ENCODE results near the gene RAB22A.

- no peak for TF ChIP-seq POLR2A (IDR thresholded peaks at IDR 0.05; ENCODE audit: low read depth, low read length)
- TF ChIP-seq, protein P1, sequence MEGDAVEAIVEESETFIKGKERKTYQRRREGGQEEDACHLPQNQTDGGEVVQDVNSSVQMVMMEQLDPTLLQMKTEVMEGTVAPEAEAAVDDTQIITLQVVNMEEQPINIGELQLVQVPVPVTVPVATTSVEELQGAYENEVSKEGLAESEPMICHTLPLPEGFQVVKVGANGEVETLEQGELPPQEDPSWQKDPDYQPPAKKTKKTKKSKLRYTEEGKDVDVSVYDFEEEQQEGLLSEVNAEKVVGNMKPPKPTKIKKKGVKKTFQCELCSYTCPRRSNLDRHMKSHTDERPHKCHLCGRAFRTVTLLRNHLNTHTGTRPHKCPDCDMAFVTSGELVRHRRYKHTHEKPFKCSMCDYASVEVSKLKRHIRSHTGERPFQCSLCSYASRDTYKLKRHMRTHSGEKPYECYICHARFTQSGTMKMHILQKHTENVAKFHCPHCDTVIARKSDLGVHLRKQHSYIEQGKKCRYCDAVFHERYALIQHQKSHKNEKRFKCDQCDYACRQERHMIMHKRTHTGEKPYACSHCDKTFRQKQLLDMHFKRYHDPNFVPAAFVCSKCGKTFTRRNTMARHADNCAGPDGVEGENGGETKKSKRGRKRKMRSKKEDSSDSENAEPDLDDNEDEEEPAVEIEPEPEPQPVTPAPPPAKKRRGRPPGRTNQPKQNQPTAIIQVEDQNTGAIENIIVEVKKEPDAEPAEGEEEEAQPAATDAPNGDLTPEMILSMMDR (conservative IDR thresholded peaks at IDR 0.05; ENCODE audit: low read depth, low read length), result no peak
- TF ChIP-seq CEBPB (IDR thresholded peaks at IDR 0.05; ENCODE audit: low read depth, low read length), result no peak
These were observed 16.4 kb downstream of the RAB22A start for GRCh38 chr20:58325912-58326311.

Measured in IMR-90 (cell line).